GM18867 (cell line): Measurements from ENCODE around the gene EBP.
"Not testable (repeated sequence)": the region's sequence is repeated elsewhere in the genome, so short reads cannot be mapped to it uniquely, and the experiment has no call there.

Experiments
- ATAC-seq: cut with Tn5 transposase; IDR thresholded peaks from one replicate; pipeline ENCODE4 v1.9.1; 2021; ENCODE audit warnings: mild to moderate bottlenecking, moderate library complexity; ENCODE audit not compliant: unreplicated experiment

The EBP gene

DNA sequence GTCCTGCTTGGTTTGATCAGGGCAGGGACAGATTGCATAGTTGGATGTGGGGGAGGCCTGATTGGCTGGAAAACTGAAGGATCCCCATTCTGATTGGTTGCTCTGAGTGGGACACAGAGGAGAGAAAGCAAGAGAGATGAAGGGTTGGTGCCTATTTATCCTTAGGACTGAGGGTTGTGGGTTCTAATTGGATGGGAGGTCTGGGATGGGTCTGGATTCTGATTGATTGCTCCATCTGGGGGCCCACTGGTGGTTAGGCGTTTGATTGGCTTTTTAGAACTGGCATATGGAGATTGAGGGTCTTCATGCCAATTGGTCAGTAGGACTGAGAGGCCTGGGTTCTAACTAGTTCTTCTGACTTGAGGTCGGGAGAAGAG is 644 bp upstream of the EBP start:
- ATAC-seq = no peak

DNA sequence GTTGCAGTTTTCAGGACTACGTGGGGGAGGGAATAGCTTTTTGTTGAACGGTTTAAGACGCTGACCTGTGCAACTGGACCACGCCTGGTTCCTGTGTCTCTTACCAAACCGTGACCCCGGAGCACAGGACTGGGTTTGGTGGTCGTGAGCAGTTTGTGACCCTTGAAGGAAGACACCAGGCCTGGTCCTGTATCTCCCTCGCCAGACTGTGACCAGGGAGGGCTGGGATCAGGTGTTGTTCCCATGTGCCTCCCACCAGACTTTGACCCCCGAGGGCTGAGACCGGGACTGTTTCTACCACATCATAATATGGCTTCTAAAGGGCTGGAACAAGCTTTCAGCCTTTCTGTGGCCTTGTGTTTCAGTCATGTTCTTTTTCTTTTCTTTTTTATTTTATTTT is 683 bp downstream of the EBP start:
- ATAC-seq = no peak

DNA sequence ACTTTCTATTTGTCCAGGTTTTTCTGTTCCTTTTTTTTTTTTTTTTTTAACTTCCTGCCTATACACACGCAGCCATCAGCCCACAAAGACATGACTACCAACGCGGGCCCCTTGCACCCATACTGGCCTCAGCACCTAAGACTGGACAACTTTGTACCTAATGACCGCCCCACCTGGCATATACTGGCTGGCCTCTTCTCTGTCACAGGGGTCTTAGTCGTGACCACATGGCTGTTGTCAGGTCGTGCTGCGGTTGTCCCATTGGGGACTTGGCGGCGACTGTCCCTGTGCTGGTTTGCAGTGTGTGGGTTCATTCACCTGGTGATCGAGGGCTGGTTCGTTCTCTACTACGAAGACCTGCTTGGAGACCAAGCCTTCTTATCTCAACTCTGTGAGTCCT is 2.1 kb downstream of the EBP start:
- no peak for ATAC-seq

DNA sequence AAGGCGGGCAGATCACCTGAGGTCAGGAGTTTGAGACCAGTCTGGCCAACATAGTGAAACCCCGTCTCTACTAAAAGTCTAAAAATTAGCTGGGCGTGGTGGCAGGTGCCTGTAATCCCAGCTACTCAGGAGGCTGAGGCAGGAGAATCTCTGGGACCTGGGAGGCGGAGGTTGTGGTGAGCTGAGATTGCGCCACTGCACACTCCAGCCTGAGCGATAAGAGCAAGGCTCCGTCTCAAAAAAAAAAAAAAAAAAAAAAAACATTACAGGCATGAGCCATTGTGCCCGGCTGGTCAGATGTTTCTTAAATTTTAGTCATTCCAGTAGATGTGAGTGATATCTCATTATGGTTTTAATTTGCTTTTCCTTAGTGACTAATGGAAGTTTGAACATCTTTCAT is 4.2 kb downstream of the EBP start:
- not testable (repeated sequence) for ATAC-seq

DNA sequence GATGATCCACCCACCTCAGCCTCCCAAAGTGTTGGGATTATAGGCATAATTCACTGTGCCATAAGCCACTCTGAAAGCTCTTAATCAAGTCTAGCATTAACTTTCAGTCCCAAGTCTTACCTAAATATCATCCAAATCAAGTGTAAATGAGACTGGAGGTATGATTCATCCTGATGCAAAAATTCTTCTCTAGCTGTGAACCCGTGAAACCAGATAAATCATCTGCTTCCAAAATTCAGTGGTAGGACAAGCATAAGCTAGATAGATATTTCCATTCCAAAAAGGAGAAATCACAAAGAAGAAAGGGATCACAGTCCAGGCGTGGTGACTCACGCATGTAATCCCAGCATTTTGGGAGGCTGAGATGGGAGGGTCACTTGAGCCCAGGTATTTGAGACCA is 9.1 kb downstream of the EBP start:
- no peak for ATAC-seq

DNA sequence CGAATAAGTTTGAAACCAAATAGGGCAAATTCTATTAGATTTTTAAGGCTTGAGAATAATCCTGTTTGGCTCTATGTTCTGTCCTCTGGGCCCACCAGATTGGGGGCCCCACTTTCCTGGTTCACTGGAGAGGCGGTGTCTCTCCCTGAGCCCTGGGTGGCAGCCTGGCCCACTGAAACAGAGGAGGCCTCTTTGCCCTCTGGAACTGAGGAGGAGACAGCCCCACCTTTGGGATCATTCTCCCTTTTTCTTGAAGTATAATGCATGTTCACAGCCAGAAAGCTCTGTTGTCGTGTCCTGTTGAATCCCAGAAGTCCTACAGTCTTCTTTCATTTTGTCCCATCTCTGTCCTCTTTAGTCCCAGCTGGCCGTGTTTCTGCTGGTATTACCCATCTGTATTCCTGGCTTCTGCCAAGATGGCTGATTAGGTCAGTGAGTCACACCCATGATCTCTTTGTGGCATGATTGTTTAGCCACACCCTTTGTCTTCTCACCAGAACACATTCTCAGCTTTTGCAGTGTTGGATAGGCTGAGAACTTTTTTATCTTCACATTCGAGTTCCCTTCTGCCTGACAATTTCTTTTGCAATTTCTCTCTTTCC is 9.9 kb downstream of the EBP start:
- no peak for ATAC-seq

DNA sequence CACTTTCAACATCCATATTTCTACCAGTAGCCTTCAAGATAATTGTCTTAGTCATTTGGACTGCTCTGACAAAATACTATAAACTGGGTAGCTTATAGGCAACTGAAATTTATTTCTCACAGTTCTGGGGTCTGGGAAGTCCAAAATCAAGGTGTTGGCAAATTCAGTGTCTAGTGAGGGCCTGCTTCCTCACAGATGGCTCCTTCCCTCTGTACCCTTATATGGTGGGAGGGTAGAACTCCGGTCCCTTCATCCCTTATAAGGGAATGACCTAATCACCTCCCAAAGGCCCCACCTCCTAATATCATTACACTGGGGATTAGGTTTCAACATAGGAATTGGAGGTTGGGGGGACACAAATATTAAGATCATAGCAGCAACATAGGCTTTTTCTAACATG is 10.6 kb downstream of the EBP start:
- ATAC-seq = no peak

DNA sequence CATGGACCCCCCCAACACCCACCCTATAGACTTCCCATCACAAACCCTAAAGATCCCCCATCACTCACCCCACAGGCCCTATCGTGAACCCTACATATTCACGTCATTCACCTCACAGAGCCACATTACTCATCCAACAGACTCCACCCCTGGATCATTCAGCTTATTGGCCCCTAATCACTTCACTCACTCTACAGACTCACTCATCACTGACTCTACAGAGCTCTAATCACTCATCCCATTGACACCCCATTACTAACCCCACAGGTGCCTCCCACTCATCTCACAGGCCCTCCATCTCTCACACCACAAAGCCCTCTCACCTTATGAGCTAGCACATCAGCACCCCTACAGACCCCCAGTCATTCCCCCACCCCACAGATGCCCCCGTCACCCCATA is 11.6 kb downstream of the EBP start:
- ATAC-seq = no peak

DNA sequence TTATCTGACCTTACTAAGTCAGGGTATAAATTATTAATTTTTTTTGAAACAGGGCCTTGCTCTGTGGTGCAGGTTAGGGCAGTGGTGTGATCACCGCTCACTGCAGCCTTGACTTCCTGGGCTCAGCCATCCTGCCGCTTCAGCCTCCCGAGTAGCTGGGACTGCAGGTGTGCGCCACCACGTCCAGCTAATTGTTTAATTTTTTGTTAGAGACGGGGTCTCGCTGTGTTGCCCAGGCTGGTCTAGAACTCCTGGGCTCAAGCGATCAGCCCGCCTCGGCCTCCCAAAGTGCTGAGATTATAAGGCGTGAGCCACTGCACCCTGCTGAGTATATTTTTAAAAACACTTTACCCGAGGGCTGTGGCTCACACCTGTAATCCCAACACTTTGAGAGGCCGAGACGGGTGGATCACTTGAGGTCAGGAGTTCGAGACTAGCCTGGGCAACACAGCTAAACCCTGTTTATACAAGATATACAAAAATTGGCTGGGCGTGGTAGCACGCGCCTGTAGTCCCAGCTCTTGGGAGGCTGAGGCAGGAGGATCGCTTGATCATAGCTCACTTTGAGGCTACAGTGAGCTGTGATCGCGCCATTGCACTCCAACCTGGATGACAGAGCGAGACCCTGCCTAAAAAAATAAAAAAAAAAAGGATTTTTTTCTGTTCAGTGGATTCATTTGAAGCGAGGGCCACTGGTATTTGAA is 17.2 kb downstream of the EBP start:
- no peak for ATAC-seq

DNA sequence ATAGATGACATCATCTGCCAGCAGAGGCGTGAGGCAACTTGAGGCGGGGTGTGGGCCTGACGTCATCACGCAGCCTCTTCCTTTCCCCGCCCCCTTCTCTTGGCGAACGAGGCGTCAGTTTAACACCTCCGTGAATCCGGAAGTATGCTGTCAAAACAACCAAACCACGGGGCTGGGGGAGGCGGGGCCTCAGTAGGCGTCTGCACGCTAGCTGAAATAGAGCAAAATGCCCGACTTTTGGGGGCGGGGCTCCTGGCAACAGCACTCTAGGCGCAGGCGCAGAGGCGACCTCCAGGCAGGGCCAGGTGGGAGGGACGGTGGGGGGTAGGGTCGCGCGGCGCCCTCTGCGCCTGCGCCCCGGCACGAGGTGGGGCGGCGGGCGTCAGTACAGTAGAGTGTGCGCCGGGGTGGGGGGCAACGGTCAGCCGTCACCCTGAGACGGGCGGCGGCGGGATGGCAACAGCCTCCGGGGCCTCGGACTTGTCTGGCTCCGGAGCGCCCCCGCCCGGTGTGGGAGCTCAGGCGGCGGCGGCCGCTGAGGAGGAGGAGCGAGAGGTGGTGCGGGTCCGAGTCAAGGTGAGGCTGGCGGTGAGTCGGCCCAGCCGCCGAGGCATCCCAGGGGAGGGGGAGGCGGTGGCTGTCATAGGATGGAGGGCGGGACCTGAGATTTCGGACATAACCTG is 17.9 kb downstream of the EBP start, which contains the start of gene TBC1D25:
TBC1D25 (plus strand) TSS at position 370 of the 683 bp plus-strand sequence; CDS start at position 454, 84 bp downstream.
- ATAC-seq = peak; percentile 77

DNA sequence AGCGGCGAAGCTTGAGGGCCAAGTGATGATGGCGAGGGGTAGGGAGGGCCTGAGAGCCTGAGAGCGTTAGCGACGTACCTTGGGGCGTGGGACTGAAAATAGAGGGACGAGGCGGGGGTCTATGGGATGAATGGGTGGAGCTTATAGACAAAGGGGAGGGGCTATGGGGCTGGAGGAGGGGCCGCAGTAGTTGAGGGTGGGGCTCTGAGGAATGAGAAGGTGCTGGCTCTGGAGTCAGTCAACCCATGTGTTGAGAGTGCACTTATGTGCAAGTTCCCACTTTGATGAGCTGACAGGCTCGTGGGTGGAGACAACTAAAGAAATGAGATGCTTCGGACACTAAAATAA is 18.4 kb downstream of the EBP start:
- peak; percentile 38 for ATAC-seq

DNA sequence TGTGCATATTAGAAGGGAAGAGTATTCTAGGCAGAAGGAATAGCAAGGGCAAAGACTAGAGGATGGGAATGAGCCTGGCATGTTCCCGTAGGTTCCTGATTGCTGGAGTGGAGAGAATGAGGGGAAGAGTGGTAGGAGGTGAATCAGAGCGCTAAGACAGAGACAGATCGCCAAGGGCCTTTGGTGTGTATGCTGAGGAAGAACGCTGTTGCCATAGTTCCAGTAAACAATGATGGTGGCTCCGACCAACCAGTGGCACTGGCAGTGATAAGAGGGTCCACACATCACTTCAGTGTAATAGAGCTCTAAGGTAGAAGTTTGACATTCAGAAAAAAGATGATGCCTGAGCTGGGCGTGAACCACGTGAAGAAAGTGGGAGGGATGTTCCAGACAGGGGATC is 18.9 kb downstream of the EBP start:
- ATAC-seq = no peak

DNA sequence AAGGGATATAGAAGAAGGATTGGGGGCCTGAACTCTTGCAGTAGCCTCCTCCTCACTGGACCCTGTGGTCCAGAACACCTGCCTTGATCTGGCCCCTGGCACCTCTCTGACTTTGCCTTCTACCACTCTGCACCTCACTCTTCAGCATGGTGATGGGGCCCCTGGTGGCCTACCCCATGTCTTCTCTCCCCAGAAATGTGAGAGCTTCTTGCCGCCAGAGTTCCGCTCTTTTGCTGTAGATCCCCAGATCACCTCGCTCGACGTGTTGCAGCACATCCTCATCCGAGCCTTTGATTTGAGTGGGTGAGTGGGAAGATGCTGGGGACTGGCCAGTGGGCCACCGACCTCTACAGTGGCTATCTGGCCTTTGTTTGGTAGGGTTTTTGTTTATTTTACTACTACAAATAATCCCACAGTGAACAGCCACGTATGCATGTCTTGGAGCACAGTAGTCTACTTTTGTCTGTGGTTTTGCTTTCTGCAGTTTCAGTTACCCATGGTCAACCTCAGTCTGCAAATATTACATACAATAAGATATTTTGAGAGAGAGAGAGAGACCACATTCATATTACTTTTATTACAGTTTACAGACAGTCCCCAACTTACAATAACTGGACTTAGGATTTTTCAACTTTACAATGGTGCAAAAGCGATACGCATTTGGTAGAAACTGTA is 19.7 kb downstream of the EBP start:
- ATAC-seq = no peak

DNA sequence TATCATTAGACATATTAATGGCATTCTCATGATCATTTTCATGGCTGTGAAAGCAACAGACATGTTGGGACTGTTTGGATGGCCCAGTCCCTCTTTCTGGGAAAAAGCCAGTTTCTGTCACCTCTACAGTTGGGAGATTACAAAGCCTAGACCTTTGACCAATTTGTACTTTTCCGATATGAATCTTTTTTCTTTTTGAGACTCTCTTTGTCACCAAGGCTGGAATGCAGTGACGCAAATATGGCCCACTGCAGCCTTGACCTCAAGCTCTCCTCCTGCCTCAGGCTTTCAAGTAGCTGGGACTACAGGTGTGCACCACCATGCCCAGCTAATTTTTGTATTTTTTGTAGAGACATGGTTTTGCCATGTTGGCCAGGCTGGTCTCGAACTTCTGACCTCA is 27.3 kb downstream of the EBP start:
- no peak for ATAC-seq

DNA sequence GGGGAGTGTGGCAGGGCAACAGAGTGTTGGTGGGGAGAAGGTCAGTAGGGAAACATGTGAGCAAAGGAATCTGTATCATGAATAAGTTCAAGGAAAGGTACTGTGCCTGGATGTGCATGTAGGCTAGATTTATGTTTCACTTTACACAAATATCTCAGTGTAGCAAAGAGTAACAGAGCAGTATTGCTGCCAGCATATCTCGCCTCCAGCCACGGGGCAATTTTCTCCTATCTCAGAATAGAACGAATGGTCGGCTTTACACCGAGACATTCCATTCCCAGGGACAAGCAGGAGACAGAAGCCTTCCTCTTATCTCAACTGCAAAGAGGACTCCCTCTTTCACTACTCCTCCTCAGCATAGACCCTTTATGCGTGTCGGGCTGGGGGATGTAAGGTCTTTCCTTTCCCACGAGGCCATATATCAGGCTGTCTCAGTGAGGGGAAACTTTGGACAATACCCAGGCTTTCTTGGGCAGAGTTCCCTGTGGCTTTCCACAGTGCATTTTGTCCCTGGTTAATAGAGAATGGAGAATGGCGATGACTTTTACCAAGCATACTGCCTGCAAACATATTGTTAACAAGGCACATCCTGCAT is 34.2 kb downstream of the EBP start:
- ATAC-seq = not testable (repeated sequence)

DNA sequence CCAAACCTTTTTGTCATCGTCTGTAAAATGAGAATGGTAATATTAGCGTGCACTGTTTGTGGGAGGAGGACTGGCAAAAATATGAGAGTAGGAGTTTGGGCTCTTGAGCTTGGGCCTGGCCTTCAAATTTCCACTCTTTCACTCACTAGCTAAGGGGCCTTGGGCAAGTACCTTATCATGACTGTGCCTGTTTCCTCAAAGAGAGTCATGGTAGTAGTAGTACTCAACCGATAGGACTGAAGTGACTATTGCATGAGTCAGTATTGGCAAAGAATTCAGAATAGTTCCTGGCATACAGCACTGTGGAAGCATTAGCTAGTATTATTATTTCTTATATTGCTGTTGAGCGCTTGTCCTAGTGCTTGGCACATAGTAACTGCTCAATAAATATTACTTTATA is 36.7 kb downstream of the EBP start:
- no peak for ATAC-seq

DNA sequence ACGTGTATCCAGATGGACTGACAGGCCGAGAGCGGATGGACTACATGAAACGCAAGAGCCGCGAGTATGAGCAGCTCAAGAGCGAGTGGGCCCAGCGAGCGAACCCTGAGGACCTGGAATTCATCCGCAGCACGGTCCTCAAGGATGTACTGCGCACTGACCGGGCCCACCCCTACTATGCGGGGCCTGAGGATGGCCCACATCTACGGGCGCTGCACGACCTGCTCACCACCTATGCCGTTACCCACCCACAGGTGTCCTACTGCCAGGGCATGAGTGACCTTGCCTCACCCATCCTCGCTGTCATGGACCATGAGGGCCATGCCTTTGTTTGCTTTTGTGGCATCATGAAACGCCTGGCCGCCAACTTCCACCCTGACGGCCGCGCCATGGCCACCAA is 38.0 kb downstream of the EBP start:
- no peak for ATAC-seq

DNA sequence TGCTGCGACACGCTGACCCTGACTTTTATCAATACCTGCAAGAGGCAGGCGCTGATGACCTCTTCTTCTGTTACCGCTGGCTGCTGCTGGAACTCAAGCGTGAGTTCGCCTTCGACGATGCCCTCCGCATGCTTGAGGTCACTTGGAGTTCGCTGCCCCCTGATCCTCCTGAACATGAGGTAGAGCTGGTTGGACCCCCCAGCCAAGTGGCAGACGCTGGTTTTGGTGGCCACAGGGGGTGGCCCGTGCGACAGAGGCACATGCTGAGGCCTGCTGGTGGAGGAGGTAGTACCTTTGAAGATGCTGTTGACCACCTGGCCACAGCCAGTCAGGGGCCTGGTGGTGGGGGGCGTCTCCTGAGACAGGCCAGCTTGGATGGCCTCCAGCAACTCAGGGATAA is 38.4 kb downstream of the EBP start:
- no peak for ATAC-seq

DNA sequence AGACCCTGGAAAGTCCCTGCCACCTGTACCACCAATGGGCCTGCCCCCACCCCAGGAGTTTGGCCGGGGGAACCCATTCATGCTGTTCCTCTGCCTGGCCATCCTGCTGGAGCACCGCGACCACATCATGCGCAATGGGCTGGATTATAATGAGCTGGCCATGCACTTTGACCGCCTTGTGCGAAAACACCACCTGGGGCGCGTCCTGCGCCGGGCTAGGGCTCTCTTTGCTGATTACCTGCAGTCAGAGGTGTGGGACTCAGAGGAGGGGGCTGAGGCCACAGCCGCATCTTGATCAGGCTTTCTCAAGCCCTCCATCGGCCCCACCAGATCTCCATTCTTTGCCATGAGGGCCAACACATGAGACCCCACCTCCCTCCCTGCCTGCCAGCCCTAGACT is 39.1 kb downstream of the EBP start:
- no peak for ATAC-seq

DNA sequence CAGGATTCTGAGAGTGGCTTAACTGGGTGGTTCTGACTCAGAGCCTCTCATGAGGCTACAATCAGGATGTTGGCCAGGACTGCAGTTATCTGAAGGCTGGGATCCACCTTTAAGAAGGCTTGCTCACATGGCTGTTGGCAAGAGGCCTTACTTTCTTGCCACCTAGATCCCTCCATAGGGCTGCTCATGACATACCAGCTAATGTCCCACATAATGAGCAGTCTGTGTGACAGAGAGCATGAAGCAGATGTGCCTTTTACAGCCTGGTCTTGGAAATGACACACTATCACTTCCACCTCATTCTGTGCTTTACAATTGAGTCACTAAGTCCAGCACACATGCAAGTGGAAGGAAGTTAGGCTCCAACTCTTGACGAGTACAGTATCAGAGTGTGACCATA is 48.4 kb downstream of the EBP start:
- peak; percentile 38 for ATAC-seq

DNA sequence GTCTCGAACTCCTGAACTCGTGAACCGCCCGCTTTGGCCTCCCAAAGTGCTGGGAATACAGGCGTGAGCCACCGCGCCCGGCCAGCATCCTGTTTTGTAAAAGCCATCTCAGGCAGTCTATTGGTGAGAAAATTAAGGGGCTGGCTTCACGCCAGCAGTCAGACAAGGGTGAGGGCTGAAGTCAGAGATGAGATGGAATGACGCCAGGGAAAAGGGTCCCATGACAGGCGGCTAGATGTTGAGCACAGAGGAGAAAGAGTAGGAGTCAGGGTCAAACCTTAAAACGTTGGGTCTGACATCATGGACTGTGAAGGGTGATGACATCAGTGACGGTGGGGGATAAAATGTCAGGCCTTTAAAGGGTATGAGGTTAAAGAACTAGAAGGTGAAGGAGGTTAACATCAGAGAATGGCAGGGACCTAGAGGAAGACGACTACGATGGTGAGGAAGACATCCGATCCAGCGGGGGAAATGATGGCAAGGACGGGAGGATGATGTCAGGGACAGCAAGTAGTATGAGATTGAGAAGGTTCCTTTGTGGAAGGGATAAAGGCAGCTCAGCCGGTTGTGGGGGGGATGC is 52.2 kb downstream of the EBP start:
- no peak for ATAC-seq
